HG03280 (cell line): ENCODE results near the gene IRX2.

ENCODE experiments used
- ATAC-seq: cut with Tn5 transposase; IDR thresholded peaks from one replicate; pipeline ENCODE4 v1.9.1; 2021; ENCODE audit warnings: mild to moderate bottlenecking, moderate library complexity; ENCODE audit not compliant: unreplicated experiment

The IRX2 gene

DNA sequence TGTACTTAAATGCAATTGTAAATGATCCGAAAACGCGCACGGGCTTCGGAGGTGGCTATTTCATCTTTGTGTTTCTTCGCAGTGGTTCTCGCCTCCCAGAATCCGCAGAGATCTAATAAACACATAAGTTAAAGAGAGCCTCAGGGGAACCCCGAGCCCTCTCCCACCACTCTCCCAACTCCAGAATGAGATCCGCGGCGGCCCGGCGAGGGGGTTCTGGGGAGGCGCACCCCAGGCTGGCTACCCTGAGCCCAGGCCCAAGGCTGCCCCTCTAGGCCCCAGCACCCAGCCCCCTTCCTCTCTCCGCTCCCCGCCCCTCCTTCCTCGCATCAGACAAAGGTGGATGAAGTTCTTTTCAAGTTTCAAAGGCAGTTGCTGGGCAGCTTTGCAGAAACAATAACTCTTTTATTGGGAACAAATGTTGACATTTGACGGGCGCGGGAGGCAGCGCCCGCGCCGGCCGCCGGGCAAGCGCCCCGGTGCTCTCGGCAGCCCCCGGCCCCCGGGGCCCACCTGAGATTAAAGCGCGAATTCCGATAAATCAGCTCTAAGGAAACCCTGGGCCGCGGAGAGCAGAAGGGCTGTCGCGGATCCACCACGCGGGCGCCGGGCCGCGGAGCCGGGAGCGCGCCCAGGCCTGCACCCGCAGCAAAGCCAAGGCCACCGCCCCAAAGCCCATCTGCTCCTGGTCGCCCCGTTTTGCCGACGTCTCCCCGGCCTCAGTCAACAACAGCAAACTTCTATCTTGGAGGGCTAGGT, 8.4 kb downstream of the IRX2 start:
- no peak for ATAC-seq

DNA sequence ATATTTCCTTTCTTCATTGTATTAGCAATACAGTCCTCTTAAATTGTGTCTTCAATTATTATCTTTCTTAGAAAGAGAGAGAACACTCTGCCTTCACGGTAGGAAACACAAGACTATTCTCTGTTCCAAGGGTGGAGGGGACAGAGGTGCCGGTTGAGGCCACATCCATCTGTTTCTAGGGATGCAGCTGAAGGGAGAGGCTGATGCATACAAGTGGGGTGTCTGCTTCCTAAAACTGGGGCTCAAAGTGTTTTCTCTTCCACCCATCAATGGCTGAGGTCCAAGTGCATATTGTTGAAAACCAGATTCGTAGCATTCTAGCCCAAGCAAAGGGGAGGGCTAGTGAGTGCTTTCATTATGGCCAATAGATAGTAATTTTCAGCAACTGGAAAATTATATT, 9.5 kb downstream of the IRX2 start:
- no peak for ATAC-seq

DNA sequence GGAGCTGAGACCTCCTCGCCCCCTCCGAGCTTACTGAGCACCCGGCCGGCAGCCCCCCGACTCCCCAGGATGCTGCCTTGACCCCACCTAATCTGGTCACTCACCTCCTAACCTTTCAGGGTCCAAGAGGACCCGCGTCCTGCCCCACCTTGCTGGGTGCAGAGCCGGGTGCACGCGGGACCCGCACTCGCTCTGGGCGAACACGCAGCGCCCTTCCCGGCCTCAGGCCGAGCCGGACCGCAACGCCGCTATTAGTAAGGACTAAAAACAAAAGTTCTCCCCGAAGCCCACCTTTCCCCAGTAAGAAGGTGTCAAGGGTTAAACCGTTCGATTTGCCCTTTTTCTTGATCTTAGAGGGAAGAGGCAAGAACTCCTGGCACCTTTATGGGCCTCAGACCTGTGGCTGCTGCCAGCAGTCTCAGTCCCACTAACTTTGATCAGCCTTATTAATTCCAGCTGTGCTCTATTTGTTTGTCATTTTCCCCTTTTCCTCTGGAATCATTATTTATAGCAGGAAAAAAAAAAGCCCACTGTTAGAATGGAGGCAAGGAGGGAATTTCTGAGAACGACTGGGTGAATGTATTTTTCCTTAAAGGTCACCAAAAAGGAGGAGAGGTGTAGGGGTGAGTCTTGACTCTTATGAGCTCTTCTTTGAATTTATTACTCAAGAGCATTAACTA, 10.5 kb downstream of the IRX2 start:
- no peak for ATAC-seq

DNA sequence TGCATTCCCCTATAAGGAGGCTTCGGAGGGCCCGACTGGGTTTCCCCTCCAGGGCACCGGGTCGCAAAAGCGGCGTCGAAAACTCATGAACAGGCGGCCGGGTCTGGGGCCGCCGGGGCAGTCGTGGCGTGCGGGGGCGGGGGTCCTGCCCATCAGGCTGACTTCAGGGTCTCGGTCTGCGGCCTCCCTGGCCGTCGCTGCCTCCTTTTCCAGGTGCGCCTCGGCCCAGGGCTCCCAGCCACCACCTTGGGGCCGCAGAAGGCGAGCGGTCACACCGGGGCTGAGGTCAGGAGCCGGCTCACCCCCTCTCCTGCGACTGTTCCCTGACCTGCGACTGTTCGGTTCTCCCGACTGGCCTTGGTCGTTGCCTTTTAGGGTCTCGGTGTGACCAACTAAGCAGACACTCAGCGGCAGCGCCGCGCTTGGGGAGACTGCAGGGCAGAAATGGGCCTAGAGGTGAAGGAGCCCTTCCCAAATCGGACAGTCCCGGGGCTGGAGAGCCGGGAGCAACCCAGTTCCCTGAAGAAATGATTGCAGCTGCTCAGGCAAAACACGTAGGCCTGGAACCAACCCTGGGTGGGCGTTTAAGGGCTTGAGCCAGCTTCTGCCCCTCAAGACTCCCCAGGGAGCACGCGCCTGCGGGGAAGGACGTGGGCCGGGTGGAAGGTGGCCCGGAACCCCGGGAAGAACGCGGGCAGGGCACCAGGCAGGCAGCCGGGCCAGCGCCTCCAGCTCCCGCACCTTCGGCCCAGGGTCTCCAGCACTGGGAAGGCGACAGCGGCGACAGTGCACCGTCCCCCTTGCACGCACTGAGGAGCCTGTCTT, 11.2 kb downstream of the IRX2 start:
- no peak for ATAC-seq

DNA sequence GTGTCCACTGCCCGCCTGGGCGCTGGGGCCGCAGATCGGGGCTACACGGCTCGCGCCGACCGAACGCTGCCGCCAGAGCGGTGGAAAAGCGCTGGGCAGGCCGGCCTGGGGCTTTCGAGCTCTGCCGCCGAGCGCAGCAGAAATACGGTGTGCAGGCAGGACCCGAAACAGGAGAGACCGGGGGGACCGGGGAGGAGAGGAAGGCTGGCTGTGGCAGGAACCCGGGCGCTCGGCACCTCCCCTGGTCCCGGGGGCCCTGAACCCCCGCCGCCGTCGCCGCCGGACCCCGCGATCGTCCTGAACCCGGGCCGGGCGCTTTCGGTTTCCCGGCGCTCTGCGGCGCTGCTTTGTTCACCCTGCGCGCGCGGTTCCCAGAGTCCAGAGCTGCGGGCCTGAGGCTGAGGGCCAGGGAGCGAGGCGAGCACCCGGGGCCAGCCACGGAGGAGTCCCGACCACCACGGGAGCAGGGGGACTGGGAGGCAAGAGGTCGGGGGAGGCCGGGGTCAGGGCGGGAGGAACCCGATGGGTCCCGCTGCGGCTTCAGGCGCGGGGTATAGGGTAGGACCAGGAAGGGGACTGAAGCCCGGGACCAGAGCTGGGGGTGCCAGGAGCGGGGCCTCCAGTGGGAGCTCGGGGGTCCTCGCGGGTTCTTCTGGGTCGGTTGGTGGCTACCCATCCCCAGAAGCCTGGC, 12.0 kb downstream of the IRX2 start:
- ATAC-seq: no peak

DNA sequence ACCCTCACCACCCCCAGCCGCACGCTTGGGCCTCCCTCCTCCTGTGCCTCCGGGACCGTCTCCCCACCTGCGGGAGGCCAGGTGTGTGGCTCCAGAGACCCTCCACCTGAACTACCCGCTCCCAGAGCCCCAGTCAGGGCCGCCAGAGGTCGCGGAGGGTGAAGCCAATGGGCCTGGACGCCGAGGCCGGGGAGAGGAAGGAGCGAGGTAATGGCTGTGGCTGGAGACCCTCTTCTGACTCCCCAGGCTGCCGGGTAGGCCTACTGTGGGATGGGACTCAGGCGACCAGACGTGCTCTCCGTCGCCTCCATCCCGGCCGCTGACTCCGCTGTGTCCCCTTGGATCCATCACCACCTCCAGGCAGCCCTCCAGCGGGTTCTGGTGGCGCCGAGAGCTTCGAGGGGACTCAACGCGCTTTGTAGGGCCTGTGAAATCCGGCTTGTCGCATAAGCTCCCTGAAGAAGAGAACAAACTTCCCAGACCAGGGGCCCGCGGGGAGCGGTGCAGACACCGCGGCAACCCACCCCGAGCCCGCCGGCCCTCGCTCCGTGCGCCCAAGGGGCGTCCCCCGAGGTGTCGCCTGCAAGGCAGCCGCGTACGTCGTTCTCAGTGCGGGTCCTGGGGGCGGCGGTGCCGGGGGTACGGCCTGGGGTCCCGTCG, 12.6 kb downstream of the IRX2 start:
- ATAC-seq: no peak

DNA sequence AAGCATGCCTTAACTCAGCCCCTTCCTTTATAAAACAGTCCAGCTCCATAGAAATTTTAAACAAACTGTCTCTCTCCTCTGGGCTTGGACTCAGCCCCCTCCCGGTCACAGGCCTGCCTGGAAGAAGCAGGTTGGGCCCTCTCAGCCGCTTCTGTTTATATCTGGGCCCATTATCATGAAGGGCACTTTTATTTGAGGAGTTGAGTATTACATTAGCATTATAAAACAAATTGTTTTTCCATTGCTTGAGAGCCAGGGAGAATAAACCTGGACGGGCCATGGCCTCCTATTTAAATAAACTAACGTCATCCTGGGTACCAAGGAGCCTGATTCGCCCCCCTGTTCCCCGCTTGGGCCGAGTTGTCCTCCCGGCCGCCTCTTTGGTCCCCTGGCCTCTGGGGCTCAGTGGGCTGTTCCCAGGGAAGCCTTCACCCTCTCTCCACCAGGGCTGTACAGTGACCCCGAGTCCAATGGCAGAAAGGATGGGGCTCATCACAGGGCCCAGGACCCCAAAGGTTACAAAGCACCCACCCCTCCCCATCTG, 13.2 kb downstream of the IRX2 start:
- ATAC-seq: no peak

DNA sequence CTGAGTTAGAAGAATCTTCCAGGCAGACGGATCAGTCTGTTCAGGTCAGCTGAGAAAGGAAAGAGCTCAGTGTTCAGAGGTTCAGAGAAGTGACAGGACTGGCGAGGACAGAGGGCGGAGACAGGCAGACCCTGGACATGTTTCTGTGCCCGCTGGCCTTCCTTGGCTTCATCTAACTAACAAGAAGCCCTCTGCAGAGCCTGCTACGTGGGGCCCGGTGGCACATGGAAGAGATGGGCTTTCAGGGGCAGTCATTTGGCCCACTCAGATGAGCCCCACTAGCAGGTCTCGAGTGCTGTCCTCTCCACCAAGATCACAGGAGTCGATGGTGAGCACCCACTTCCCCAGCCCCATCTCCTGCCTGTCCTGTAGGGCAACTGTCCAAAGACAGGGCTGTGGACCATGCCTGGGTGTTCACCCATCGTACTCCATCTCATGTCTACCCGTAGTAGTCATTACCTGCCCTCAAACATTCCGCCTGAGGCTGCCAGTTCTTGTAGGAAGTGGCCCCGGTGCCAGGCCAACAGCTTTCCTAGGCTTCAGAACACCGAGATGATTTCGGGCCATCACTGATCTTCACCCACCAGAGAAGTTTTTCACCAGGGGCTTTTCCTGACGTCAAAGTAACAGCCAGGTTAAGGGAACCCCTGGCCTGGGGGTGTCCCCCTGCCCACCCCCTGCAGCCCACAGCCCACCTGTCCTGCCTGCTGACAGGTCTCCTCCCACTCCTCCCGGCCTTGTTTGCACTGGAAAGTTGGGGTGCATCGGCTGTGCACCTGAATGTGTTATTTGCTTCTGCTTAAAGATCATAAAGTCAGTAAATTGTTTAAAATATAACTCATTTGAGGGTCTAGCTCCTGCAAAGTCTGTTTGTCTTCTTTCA, 14.0 kb downstream of the IRX2 start:
- no peak for ATAC-seq

DNA sequence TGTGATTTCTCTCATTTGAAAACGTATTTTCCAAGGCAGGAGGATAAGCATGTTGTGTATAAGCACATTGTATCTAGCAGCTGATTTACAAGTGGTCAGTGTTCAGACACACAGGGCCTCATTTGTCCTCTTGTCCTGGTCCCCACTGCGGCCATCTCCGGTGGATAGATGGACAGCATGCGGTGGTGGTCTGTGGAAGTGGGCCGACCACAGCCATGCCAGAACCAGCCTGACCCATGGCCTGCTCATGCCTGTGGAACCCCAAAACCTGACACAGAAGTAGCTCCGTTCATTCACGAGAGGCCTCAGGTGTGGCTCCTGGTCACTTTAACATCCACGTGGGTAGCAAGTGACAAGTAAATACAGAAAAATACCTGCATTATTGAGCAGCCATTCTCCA, 14.6 kb downstream of the IRX2 start:
- ATAC-seq: no peak

DNA sequence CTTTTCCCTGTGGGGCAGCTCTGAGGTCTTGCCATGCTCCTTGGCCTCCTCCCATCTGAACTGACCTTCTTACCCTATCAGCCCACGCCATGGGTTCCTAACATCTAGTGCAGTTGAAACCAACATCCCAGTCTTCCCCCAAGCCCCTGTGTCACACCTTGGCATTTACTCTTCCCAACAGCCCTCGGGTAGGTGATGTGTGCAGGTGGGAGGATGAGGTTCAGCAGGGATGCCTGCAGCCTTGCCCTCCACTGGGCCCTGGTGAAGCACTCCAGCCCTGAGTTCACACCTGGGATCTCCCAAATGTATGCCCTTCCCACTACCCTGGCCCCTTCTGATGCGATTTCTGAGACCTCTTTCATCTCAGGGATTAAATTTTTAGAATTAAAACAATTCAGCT, 15.5 kb downstream of the IRX2 start:
- no peak for ATAC-seq

DNA sequence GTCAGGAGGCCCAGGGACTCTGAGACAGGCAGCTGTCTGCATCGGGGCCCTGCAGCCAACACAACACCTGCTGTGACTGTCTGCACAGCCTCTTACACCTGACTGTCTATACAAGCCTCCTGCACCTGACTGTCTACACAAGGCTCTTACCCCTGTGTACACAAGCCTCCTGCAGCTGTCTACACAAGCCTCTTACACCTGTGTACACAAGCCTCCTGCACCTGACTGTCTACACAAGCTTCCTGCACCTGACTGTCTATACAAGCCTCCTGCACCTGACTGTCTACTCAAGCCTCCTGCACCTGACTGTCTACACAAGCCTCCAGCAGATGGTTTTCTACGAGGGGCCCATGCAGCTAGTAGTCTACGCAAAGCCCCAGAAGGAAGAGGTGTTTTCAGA, 18.6 kb downstream of the IRX2 start:
- ATAC-seq: no peak

DNA sequence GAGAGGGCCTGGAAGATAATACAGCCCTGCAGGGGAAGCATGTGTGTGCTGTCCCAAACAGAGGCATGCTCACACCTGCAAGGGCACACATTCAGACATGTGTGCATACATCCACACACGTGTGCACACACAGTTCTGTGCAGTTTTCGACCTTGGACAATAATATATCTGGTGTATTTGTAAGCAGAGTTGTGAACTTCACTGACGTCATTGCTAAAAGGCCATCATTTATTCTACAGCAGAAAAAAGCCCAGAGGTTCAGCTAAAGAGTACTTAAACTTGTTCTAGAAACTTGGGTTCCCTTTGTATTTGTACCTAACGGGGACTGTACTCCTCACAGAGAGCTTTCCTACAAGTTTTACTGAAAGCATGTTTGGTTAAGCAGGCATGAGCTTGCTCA, 19.5 kb downstream of the IRX2 start:
- no peak for ATAC-seq

DNA sequence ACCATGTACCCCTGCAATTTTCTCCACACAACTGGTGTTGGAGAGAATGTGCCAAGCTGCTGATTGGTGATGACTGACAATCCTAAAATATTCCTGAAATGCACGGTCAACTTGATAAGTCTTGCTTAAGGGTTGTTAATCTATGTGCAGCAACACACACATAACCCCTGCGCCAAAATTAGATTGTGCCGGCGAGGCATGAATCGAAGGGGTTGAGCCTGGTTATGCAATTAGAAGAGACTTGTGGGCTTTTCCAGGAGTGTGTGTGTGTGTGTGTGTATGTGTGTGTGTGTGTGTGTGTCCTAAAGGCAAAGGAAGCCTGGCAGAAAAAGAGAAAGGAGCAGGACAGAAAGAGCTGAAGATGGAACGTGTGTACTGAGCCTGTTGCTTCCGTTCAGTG, 22.3 kb downstream of the IRX2 start:
- no peak for ATAC-seq

DNA sequence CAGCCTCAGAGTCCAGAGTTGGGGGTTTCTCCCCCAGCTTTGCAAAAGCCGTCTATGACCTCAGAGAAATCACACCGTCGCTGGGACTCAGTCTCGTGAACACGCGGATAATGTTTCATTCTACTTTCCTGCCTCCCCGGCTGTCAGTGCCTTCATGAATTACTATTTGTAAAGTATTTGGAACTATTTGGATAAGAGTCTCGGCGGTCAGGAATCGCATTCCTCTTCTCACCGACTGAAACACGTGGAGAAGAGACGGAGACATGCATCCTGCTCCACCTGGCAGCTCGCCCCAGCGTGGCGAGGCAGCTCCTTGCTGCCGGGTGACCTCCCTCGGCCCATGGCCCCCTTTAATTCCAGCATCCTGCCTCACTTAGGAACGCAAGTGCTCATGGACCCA, 23.9 kb downstream of the IRX2 start:
- no peak for ATAC-seq

DNA sequence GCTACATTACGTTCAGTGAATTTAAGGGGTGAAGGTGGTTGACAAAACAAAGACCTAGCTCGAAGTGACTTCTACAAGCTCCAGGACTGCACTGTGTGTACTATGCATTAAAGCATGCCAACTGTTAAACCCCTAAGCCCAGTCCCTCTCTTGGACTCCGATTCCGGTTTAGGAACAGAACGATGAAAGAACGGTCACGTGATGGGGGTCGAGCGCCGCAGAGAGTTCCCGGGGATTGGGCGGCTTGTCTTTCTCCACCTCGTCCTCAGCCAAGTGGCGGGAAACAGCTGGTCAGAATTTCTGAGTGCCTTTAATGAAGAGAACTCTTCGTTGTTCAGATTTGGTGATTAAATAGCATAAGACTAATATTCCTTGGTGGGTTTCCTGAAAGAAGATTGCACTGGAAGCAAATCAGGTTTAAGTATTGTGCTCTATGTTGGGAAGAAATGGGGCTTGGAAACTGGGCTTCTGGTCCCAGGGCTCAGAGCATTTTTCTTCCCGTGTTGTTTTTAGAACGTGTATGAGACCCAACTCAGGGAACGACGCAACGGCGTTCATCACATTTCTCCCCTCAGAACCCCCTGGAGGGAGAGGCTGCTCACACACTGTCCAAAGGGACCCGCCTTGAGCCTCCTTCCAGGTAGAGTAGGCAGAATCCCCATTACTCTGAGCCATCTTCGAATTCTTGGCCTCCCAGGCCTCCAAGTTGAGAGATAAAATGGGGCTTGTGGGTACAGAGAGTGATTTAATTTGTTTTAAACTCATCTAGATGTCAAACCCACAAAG, 25.3 kb downstream of the IRX2 start:
- ATAC-seq: no peak

DNA sequence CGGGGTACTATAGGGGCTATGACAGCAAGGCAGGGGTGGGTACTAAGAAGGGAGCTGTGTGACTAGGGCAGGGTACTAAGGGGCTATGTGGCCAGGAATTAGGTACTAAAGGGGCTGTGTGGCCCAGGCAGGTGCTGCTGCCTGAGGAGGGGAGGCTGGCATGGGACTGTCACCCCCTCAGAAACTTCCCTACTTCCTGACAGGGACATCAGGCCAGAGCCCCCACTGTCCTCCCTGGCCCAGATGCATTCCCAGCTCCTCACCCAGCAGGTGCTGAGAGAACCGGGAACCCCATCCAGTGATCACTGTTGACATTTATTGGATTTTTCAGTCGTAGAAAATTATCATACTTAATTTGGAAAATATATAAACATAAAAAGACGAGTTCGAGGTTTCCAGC, 26.6 kb downstream of the IRX2 start:
- no peak for ATAC-seq

DNA sequence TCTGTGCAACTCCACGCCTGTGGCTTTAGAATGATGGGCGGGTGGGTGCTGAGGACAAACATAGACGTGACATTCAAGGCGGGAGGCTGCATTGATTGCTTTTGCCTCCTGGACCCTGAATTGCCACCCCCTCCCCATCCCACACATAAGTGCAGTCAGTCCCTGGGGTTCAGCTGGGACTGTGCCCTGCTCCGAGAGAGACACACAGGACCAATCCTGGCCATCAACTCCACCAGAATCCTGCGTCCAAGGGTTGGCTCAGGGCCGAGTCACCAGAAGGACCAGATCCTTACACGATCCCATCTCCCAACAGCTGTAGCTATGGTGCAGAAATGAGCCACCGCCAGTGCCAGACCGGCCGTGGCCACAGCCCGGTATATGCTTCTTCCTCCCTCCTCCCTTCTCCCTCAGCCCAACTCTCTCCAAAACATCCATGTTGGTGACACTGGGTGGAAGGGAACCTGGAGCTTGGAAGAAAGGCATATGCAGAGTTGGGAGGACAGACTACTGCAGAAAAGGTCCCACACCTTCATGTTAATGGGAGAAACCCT, 27.4 kb downstream of the IRX2 start:
- ATAC-seq: no peak

DNA sequence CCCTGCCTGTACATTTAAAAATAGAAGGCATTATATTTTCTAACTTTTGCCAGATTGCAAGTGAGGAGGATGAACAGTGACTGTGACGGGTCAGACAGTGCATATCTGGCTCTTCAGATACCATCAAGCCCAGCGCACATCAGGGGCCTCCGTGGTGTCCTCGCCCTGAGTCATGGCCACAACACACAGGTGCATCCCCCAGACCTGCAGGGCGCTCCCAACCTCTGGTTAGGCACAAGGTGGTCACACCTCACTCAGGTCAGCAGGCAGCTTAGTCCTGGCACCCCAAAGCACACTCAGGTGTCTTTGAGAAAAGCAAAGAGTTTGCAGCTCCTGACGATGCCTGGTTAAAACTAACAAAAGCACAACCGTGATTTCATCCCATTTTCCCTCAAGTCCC, 28.6 kb downstream of the IRX2 start:
- no peak for ATAC-seq
